Mucosa of stomach (tissue), 1 donor: ENCODE data around the gene PLCH2.
A peak's percentile ranks its signal among the peaks of the same experiment; 100 is the strongest.
"Not testable (repeated sequence)": the region's sequence is repeated elsewhere in the genome, so short reads cannot be mapped to it uniquely, and the experiment has no call there.

Experiments used
- H3K27me3 ChIP-seq: one replicate; pipeline ENCODE4 v1.7.0; 2013; ENCODE audit warnings: mild to moderate bottlenecking, low read length; ENCODE audit not compliant: control insufficient read depth, insufficient read depth
- H3K36me3 ChIP-seq: one replicate; pipeline ENCODE4 v1.7.0; 2013; ENCODE audit warnings: low read length; ENCODE audit not compliant: control insufficient read depth, insufficient read depth
- H3K4me1 ChIP-seq: one replicate; pipeline ENCODE4 v1.7.0; 2013; ENCODE audit warnings: mild to moderate bottlenecking, low read length; ENCODE audit not compliant: control insufficient read depth, insufficient read depth
- H3K4me3 ChIP-seq: one replicate; pipeline ENCODE4 v1.7.0; 2013; ENCODE audit warnings: low read length
- H3K9ac ChIP-seq: one replicate; pipeline ENCODE4 v1.7.0; 2013; ENCODE audit warnings: mild to moderate bottlenecking, low read length, moderate library complexity
- H3K9me3 ChIP-seq: one replicate; pipeline ENCODE4 v1.7.0; 2013; ENCODE audit warnings: mild to moderate bottlenecking, low read length, moderate library complexity; ENCODE audit not compliant: control insufficient read depth
- donor health status: Pancreatic carcinoma.

PLCH2 gene

DNA sequence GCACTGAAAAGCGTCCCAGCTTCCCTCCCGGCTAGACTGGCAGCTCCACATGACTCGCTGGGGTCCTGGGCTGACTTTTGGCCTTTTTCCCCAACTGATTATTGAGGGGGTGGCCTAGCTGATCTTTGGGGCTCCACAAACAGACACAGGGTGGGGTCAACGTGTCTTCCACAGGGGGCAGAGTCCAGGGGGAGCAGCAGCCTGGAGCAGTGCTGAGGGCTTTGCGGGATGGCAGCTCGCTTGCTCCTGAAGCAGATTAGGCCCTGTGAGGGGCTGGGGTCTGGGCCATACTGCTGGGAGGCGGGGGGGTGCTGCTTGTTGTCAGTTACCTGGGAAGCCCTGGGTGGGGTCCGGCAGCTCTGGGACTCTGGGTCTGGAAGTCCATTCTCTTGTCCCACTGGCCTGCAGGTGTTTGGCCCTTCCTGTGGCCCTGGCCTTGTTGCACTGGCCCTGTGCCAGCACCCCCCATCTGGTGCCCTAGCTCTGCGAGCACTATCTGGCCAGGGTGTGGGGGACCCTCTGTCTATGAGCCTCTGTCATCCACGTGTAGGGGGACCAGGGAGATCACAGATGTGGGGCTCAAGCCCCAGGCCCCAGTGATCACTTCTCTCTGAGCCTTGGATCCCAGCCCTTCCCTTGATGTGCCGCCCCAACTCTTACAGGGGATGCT is 66.3 kb downstream of the PLCH2 start:
- H3K4me1 ChIP-seq, result peaks cover 50% of the 10 kb centered on the region
- no peaks in the 10 kb centered on the region for H3K36me3 ChIP-seq
- peaks cover 29% of the 10 kb centered on the region for H3K27me3 ChIP-seq
- H3K9me3 ChIP-seq, result no peaks in the 10 kb centered on the region
- H3K4me3 ChIP-seq, result no peak overlapping the region
- H3K9ac ChIP-seq, result no peak overlapping the region

GRCh38 chr1:2543543-2544092 is 67.5 kb downstream of the PLCH2 start:
- Histone ChIP-seq H3K4me1 (peaks cover 58% of the 10 kb centered on the region), H3K4me3 (no peak overlapping the region), H3K36me3 (no peaks in the 10 kb centered on the region), H3K9ac (no peak overlapping the region), H3K27me3 (peaks cover 19% of the 10 kb centered on the region), H3K9me3 (no peaks in the 10 kb centered on the region)

GRCh38 chr1:2544093-2544874 is 68.2 kb downstream of the PLCH2 start:
- Histone ChIP-seq H3K9me3 (no peaks in the 10 kb centered on the region), H3K4me1 (peaks cover 63% of the 10 kb centered on the region), H3K9ac (no peak overlapping the region), H3K4me3 (no peak overlapping the region), H3K27me3 (peaks cover 15% of the 10 kb centered on the region), H3K36me3 (no peaks in the 10 kb centered on the region)

- Histone ChIP-seq H3K9ac (peak overlapping the region; percentile 8), H3K9me3 (no peaks in the 10 kb centered on the region), H3K27me3 (peaks cover 13% of the 10 kb centered on the region), H3K36me3 (no peaks in the 10 kb centered on the region), H3K4me3 (no peak overlapping the region), H3K4me1 (peaks cover 70% of the 10 kb centered on the region)
Observed at GRCh38 chr1:2544875-2545640, 69.0 kb downstream of the PLCH2 start.

DNA sequence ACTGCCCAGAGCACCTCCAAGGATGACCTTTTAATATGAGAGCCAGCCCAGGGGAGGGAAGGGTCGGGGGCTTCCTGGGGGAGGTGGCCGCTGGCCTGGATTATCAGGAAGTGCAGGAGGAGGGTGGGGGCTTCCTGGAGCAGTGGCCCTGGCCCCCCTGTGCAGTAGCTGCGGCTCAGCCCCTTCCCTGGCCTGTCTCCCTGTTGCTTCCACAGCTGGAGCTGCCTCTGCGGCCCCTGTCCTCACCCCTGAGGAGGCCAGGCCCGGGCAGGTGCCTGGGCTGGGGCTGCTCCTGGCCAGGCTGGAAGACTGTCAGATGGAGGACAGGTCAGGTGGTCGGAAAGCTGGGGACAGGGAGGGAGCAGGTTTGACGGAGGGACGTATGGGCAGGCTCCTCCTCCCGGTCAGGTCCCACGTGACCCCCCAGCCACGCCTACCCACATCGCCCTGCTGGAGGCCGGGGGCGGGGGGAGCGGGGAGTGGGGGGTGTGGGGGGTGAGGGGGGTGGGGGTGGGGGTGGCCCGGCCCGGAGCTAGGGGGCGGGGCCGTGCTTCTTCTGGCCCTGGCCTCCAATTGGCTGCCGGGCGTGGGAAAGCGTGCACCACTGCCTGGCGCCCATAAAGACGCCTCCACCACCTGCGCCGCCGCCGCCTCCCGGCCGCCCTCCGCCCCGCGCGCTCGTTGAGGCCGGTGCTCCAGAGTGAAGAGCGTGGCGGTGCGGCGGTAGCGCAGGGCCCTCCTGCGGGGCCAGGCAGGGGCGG is 69.8 kb downstream of the PLCH2 start:
- H3K4me1 ChIP-seq, result peaks cover 70% of the 10 kb centered on the region
- peak overlapping the region; percentile 49 for H3K9ac ChIP-seq
- no peak overlapping the region for H3K4me3 ChIP-seq
- H3K27me3 ChIP-seq, result peaks cover 8% of the 10 kb centered on the region
- no peaks in the 10 kb centered on the region for H3K9me3 ChIP-seq
- H3K36me3 ChIP-seq, result no peaks in the 10 kb centered on the region

GRCh38 chr1:2546515-2547209 is 70.6 kb downstream of the PLCH2 start:
- peak overlapping the region; percentile 32 for H3K4me3 ChIP-seq
- H3K9me3 ChIP-seq, result no peaks in the 10 kb centered on the region
- peaks cover 67% of the 10 kb centered on the region for H3K4me1 ChIP-seq
- H3K9ac ChIP-seq, result peak overlapping the region; percentile 49
- peaks cover 3% of the 10 kb centered on the region for H3K27me3 ChIP-seq
- no peaks in the 10 kb centered on the region for H3K36me3 ChIP-seq

DNA sequence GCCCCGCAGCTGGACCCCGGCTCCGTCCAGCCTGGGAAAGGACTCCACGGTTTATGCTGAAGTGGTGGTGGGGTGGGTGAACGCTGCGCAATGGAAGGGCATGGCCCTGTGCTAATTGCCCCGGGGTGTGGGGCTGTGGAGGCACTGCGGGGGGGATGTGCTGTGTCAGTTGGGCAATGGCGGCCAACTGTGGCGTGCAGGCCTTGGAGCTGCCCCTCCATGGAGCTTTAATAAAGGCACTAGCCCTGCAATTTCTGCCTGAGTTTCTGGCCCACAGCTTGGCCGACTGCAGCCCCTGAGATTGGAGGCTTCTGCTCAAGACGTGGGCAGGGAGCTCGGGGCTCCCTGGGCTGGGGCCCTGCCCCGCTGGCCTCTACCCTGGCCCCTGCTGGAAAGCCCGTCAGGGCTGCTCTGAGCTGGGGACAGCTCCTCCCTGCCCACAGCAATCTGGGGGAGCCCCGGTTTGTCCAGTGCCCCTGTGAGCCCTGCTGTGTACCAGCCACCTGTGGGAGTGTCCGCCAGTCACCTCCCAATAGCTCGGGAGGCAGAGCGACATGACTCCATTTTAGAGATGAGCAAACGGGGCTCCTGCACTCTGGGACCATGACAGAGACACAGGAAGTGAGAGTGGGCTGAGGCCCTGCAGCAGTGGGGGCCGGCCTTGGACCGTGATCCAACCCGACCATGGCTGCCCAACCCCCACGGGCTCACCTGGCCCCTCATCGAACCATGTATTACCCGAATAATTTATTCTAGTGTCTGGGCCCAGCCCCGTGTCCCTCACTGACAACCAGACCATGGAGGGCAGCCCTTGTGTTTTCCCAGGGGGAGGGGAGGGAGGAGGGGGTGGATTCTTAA is 71.3 kb downstream of the PLCH2 start:
- no peaks in the 10 kb centered on the region for H3K36me3 ChIP-seq
- H3K9me3 ChIP-seq, result no peaks in the 10 kb centered on the region
- H3K9ac ChIP-seq, result peak overlapping the region; percentile 49
- H3K4me1 ChIP-seq, result peaks cover 63% of the 10 kb centered on the region
- no peaks in the 10 kb centered on the region for H3K27me3 ChIP-seq
- peak overlapping the region; percentile 32 for H3K4me3 ChIP-seq

DNA sequence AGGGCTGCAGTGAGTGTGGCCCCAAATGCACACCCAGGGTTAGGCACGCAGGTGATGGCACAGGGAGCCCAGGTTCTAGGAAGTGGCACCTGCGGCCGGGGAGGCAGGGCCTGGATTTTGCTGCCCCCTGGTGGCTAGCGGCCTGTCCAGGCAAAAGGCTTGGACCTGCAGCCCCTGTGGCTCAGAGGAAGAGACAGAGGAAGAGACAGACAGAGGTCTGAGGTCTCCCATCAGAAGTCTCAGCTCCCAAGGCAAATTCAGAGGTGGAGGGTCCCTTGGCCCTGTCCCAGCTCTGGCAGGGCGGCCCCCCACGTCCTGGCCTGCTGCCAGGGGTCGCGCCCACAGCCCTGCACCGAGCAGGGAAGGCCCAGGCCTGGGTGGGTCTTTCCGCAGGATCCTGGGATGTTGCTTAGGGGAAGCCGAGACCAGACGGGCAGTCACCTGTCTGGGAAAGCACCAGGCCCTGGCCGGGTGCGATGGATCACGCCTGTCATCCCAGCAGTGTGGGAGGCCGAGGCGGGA is 72.0 kb downstream of the PLCH2 start:
- H3K27me3 ChIP-seq, result no peaks in the 10 kb centered on the region
- H3K36me3 ChIP-seq, result no peaks in the 10 kb centered on the region
- peak overlapping the region; percentile 85 for H3K9ac ChIP-seq
- H3K4me1 ChIP-seq, result peaks cover 63% of the 10 kb centered on the region
- H3K4me3 ChIP-seq, result no peak overlapping the region
- H3K9me3 ChIP-seq, result no peaks in the 10 kb centered on the region

- not testable (repeated sequence) for H3K36me3 ChIP-seq, H3K27me3 ChIP-seq, H3K9me3 ChIP-seq
- Histone ChIP-seq H3K9ac (peak overlapping the region; percentile 85), H3K4me3 (peak overlapping the region; percentile 3), H3K4me1 (peaks cover 50% of the 10 kb centered on the region)
Observed at GRCh38 chr1:2549367-2550029, 73.4 kb downstream of the PLCH2 start.

- H3K27me3 ChIP-seq, H3K9me3 ChIP-seq, H3K9ac ChIP-seq, H3K4me3 ChIP-seq, H3K36me3 ChIP-seq: not testable (repeated sequence)
- H3K4me1 ChIP-seq, result peaks cover 50% of the 10 kb centered on the region
Observed at GRCh38 chr1:2550309-2550861, 74.3 kb downstream of the PLCH2 start.
